ENCODE results near the gene FANCE. TPM values are rescaled to one million over a fixed set of nuclear protein-coding genes. Genes with fewer than 3 reads are reported as not detected.
"Not testable (repeated sequence)": the region's sequence is repeated elsewhere in the genome, so short reads cannot be mapped to it uniquely, and the experiment has no call there.

FANCE gene
- total RNA-seq, 1 experiment from 2014 or later = 28.0 TPM

- Histone ChIP-seq H3K27me3 (no peaks in the 10 kb centered on the region), H3K36me3 (peaks cover 76% of the 10 kb centered on the region), H3K9me3 (peaks cover 9% of the 10 kb centered on the region), H3K4me3 (no peak overlapping the region)
- no peak for DNase-seq
Observed at GRCh38 chr6:35426074-35426473, 26.1 kb upstream of the FANCE start.

GRCh38 chr6:35427435-35427834 lies 24.7 kb upstream of the FANCE start:
- H3K36me3 ChIP-seq = peaks cover 67% of the 10 kb centered on the region
- no peak for DNase-seq
- no peaks in the 10 kb centered on the region for H3K27me3 ChIP-seq
- no peak overlapping the region for H3K4me3 ChIP-seq
- H3K9me3 ChIP-seq = peaks cover 9% of the 10 kb centered on the region

GRCh38 chr6:35427851-35428321 lies 24.3 kb upstream of the FANCE start:
- Histone ChIP-seq H3K36me3 (peaks cover 65% of the 10 kb centered on the region), H3K4me3 (no peak overlapping the region), H3K27me3 (no peaks in the 10 kb centered on the region), H3K9me3 (peaks cover 9% of the 10 kb centered on the region)
- peak; percentile 79 for DNase-seq

GRCh38 chr6:35428421-35429149 lies 23.6 kb upstream of the FANCE start:
- Histone ChIP-seq H3K36me3 (peaks cover 65% of the 10 kb centered on the region), H3K9me3 (peaks cover 9% of the 10 kb centered on the region), H3K27me3 (no peaks in the 10 kb centered on the region), H3K4me3 (no peak overlapping the region)
- DNase-seq = no peak

GRCh38 chr6:35429463-35429862 lies 22.7 kb upstream of the FANCE start:
- peaks cover 9% of the 10 kb centered on the region for H3K9me3 ChIP-seq
- H3K4me3 ChIP-seq = no peak overlapping the region
- peaks cover 59% of the 10 kb centered on the region for H3K36me3 ChIP-seq
- no peaks in the 10 kb centered on the region for H3K27me3 ChIP-seq
- DNase-seq = no peak

GRCh38 chr6:35432291-35432690 lies 19.8 kb upstream of the FANCE start:
- peaks cover 9% of the 10 kb centered on the region for H3K9me3 ChIP-seq
- no peak for DNase-seq
- no peak overlapping the region for H3K4me3 ChIP-seq
- no peaks in the 10 kb centered on the region for H3K27me3 ChIP-seq
- peaks cover 33% of the 10 kb centered on the region for H3K36me3 ChIP-seq

GRCh38 chr6:35432702-35433101 lies 19.4 kb upstream of the FANCE start:
- not testable (repeated sequence) for H3K4me3 ChIP-seq, DNase-seq, H3K9me3 ChIP-seq, H3K27me3 ChIP-seq
- peaks cover 29% of the 10 kb centered on the region for H3K36me3 ChIP-seq

- H3K9me3 ChIP-seq = no peaks in the 10 kb centered on the region
- DNase-seq = no peak
- no peak overlapping the region for H3K4me3 ChIP-seq
- no peaks in the 10 kb centered on the region for H3K27me3 ChIP-seq
- peaks cover 4% of the 10 kb centered on the region for H3K36me3 ChIP-seq
Observed at GRCh38 chr6:35435074-35435837, 16.9 kb upstream of the FANCE start.

GRCh38 chr6:35436071-35436857 lies 15.9 kb upstream of the FANCE start:
- H3K9me3 ChIP-seq = no peaks in the 10 kb centered on the region
- no peak overlapping the region for H3K4me3 ChIP-seq
- H3K36me3 ChIP-seq = no peaks in the 10 kb centered on the region
- no peaks in the 10 kb centered on the region for H3K27me3 ChIP-seq
- DNase-seq = no peak

- H3K9me3 ChIP-seq = not testable (repeated sequence)
Observed at GRCh38 chr6:35438378-35439065, 13.6 kb upstream of the FANCE start.

GRCh38 chr6:35439308-35439707 lies 12.8 kb upstream of the FANCE start:
- Histone ChIP-seq H3K4me3 (no peak overlapping the region), H3K9me3 (no peaks in the 10 kb centered on the region), H3K36me3 (no peaks in the 10 kb centered on the region), H3K27me3 (no peaks in the 10 kb centered on the region)
- no peak for DNase-seq

More at GRCh38 chr6:35438378-35439065, 13.6 kb upstream of the FANCE start:
- not testable (repeated sequence) for H3K36me3 ChIP-seq, DNase-seq, H3K4me3 ChIP-seq, H3K27me3 ChIP-seq

- H3K27me3 ChIP-seq = no peaks in the 10 kb centered on the region
- H3K36me3 ChIP-seq = no peaks in the 10 kb centered on the region
- no peak overlapping the region for H3K4me3 ChIP-seq
- DNase-seq = no peak
- no peaks in the 10 kb centered on the region for H3K9me3 ChIP-seq
Observed at GRCh38 chr6:35441205-35441604, 10.9 kb upstream of the FANCE start.

- DNase-seq = no peak
- no peak overlapping the region for H3K4me3 ChIP-seq
- H3K27me3 ChIP-seq = no peaks in the 10 kb centered on the region
- H3K36me3 ChIP-seq = no peaks in the 10 kb centered on the region
- H3K9me3 ChIP-seq = no peaks in the 10 kb centered on the region
Observed at GRCh38 chr6:35441642-35442041, 10.5 kb upstream of the FANCE start.

- DNase-seq = no peak
Observed at GRCh38 chr6:35442693-35443092, 9.4 kb upstream of the FANCE start.

GRCh38 chr6:35443341-35444030 lies 8.7 kb upstream of the FANCE start:
- H3K4me3 ChIP-seq = no peak overlapping the region
- peak; percentile 90 for DNase-seq
- H3K9me3 ChIP-seq = no peaks in the 10 kb centered on the region
- no peaks in the 10 kb centered on the region for H3K27me3 ChIP-seq
- no peaks in the 10 kb centered on the region for H3K36me3 ChIP-seq

More at GRCh38 chr6:35442693-35443092, 9.4 kb upstream of the FANCE start:
- H3K9me3 ChIP-seq = no peaks in the 10 kb centered on the region
- no peaks in the 10 kb centered on the region for H3K36me3 ChIP-seq
- no peaks in the 10 kb centered on the region for H3K27me3 ChIP-seq
- no peak overlapping the region for H3K4me3 ChIP-seq

GRCh38 chr6:35445691-35446090 lies 6.4 kb upstream of the FANCE start:
- DNase-seq = no peak
- no peaks in the 10 kb centered on the region for H3K27me3 ChIP-seq
- H3K36me3 ChIP-seq = no peaks in the 10 kb centered on the region
- H3K4me3 ChIP-seq = no peak overlapping the region
- no peaks in the 10 kb centered on the region for H3K9me3 ChIP-seq
